HepG2 (cell line): Measurements from ENCODE around the gene PFDN2. TPM values are rescaled to one million over a fixed set of nuclear protein-coding genes. Genes with fewer than 3 reads are reported as not detected.

Experiments used
- ADNP ChIP-seq: sonication (generic); formaldehyde crosslinking; IDR thresholded peaks from 2 replicates; pipeline ENCODE4 v1.4.0; 2020; ENCODE audit warnings: missing genetic modification reagents
- BCL6 ChIP-seq: IDR thresholded peaks from 2 replicates; pipeline ENCODE4 v1.6.1; 2016; ENCODE audit warnings: missing genetic modification reagents, missing compliant biosample characterization
- GZF1 ChIP-seq: sonication (generic); formaldehyde crosslinking; IDR thresholded peaks from 2 replicates; pipeline ENCODE4 v1.5.1; 2020; ENCODE audit warnings: mild to moderate bottlenecking, missing genetic modification reagents
- HNF4G ChIP-seq, 2 experiments: sonication (generic) in 1 of 2; formaldehyde crosslinking in 1 of 2; IDR thresholded peaks; 2 replicates each; pipeline versions ENCODE4 v1.4.0 to v1.6.1; 2011 to 2020; ENCODE audit warnings: borderline replicate concordance in 2 of 2, low read depth in 2 of 2, mild to moderate bottlenecking in 2 of 2, low read length in 1 of 2, missing genetic modification reagents in 1 of 2, moderate library complexity in 1 of 2
- IKZF1 ChIP-seq: fragments of 450-650 bp; IDR thresholded peaks from 2 replicates; pipeline ENCODE4 v1.7.1; 2016
- KLF16 ChIP-seq, 2 experiments: sonication (generic) in 1 of 2; formaldehyde crosslinking in 1 of 2; IDR thresholded peaks; 2 replicates each; pipeline versions ENCODE4 v1.6.1 to v1.8.0; 2016 to 2023; ENCODE audit warnings: missing genetic modification reagents in 2 of 2, missing compliant biosample characterization in 1 of 2
- KMT2B ChIP-seq: IDR thresholded peaks from 2 replicates; pipeline ENCODE4 v1.6.1; 2016; ENCODE audit warnings: missing genetic modification reagents, missing compliant biosample characterization
- NFATC3 ChIP-seq: sonication (generic); formaldehyde crosslinking; IDR thresholded peaks from 2 replicates; pipeline ENCODE4 v1.5.1; 2020; ENCODE audit warnings: mild to moderate bottlenecking, missing genetic modification reagents
- NFKBIZ ChIP-seq: IDR thresholded peaks from 2 replicates; pipeline ENCODE4 v1.6.1; 2018; ENCODE audit warnings: missing genetic modification reagents, missing compliant biosample characterization
- NONO ChIP-seq, 2 experiments: fragments of 450-650 bp in 1 of 2; sonication (generic) in 1 of 2; formaldehyde crosslinking in 1 of 2; IDR thresholded peaks in 1 of 2; conservative IDR thresholded peaks in 1 of 2; 2 replicates each; pipeline versions ENCODE4 v1.6.1 to v1.8.0; 2017 to 2022; ENCODE audit warnings: mild to moderate bottlenecking in 1 of 2, missing genetic modification reagents in 1 of 2, moderate library complexity in 1 of 2
- PRPF4 ChIP-seq: fragments of 200-400 bp; formaldehyde crosslinking; IDR thresholded peaks from 2 replicates; pipeline ENCODE4 v1.6.1; 2016; ENCODE audit warnings: low read length, low read depth; ENCODE audit not compliant: poor library complexity, severe bottlenecking
- SKI ChIP-seq: fragments of 450-650 bp; IDR thresholded peaks from one replicate; pipeline ENCODE4 v1.6.1; 2018; ENCODE audit warnings: mild to moderate bottlenecking; ENCODE audit not compliant: partially characterized antibody
- XRCC5 ChIP-seq: fragments of 200-400 bp; formaldehyde crosslinking; optimal IDR thresholded peaks from 2 replicates; pipeline ENCODE3; 2017; ENCODE audit warnings: mild to moderate bottlenecking, low read length
- ZMYM3 ChIP-seq: sonication (generic); formaldehyde crosslinking; IDR thresholded peaks from 2 replicates; pipeline ENCODE4 v1.5.1; 2020; ENCODE audit warnings: mild to moderate bottlenecking, missing genetic modification reagents
- ZNF33B ChIP-seq: sonication (generic); formaldehyde crosslinking; IDR thresholded peaks from 2 replicates; pipeline ENCODE4 v1.5.1; 2020; ENCODE audit warnings: mild to moderate bottlenecking, missing genetic modification reagents
- ZNF34 ChIP-seq: sonication (generic); formaldehyde crosslinking; IDR thresholded peaks from 2 replicates; pipeline ENCODE4 v1.4.0; 2020; ENCODE audit warnings: mild to moderate bottlenecking, missing genetic modification reagents, borderline replicate concordance
- ZNF589 ChIP-seq: sonication (generic); formaldehyde crosslinking; conservative IDR thresholded peaks from 2 replicates; pipeline ENCODE4 v1.8.0; 2022; ENCODE audit warnings: mild to moderate bottlenecking, moderate library complexity, missing genetic modification reagents
- ZNF792 ChIP-seq: IDR thresholded peaks from 2 replicates; pipeline ENCODE4 v1.6.1; 2016
- ZNF839 ChIP-seq: sonication (generic); formaldehyde crosslinking; IDR thresholded peaks from 2 replicates; pipeline ENCODE4 v1.4.0; 2020; ENCODE audit warnings: missing genetic modification reagents, mild to moderate bottlenecking, borderline replicate concordance
- polyA plus RNA-seq, 8 experiments: library from polyadenylated mRNA; depleted of rRNA in 3 of 8; stranded (reverse) in 7 of 8; unstranded in 1 of 8; fragments of >200 nt; fragmentation: Illumina TruSeq in 4 of 8; extraction: Trizol in 4 of 8; gene quantifications; 2 replicates each; pipeline versions ENCODE4 v1.2.1 to v1.2.3, GENCODE V29; 2011 to 2016; ENCODE audit warnings: low read depth in 4 of 8, missing spikeins in 1 of 8, mixed read lengths in 1 of 8; ENCODE audit not compliant: insufficient read depth in 1 of 8
- total RNA-seq, 5 experiments: library from RNA; depleted of rRNA; stranded (reverse); fragments of >200 nt; fragmentation: Illumina TruSeq; extraction: Trizol; gene quantifications; 2 replicates each; pipeline ENCODE4 v1.2.3, GENCODE V29; 2016; ENCODE audit warnings: low read depth in 1 of 5
- TF ChIP-seq, protein P1 (sequence below): sonication (generic); formaldehyde crosslinking; IDR thresholded peaks from 2 replicates; pipeline ENCODE4 v1.4.0; 2020; ENCODE audit warnings: missing genetic modification reagents
- TF ChIP-seq, protein P2 (sequence below): sonication (generic); formaldehyde crosslinking; IDR thresholded peaks from 2 replicates; pipeline ENCODE4 v1.4.0; 2020; ENCODE audit warnings: mild to moderate bottlenecking, missing genetic modification reagents

Gene PFDN2
- total and polyA plus RNA-seq, 2 of the 13 experiments (the other 11 are each of a cell fraction or from before 2014, with no cell fraction given): 62.6 to 63.6 TPM

DNA sequence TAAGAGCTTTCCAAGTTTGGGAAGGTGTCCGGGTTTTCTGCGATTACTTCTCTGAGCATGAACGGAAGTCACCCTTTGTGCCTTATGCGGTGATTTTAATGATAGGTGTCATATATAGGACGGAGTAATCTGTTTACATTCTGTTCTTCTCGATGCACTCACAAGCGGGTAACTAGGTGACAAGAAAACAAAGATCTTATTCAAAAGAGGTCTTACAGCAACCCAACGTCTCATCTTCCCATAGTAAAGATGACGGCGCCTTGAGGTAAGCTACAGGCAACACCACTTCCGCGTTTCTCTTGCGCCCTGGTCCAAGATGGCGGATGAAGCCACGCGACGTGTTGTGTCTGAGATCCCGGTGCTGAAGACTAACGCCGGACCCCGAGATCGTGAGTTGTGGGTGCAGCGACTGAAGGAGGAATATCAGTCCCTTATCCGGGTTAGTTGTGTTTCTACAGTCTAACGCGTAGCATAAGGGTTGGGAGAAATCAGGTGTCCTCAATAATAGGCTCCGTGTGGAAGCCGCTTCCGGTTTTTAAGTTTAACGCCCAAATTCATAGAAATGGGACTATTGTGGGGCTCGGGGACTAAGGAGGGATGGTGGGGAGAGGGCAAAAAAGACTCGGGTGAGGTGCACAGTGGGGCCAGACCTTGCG lies 36.0 kb upstream of the PFDN2 start, which contains the start of gene UFC1 (continued):
- TF ChIP-seq, protein P1, sequence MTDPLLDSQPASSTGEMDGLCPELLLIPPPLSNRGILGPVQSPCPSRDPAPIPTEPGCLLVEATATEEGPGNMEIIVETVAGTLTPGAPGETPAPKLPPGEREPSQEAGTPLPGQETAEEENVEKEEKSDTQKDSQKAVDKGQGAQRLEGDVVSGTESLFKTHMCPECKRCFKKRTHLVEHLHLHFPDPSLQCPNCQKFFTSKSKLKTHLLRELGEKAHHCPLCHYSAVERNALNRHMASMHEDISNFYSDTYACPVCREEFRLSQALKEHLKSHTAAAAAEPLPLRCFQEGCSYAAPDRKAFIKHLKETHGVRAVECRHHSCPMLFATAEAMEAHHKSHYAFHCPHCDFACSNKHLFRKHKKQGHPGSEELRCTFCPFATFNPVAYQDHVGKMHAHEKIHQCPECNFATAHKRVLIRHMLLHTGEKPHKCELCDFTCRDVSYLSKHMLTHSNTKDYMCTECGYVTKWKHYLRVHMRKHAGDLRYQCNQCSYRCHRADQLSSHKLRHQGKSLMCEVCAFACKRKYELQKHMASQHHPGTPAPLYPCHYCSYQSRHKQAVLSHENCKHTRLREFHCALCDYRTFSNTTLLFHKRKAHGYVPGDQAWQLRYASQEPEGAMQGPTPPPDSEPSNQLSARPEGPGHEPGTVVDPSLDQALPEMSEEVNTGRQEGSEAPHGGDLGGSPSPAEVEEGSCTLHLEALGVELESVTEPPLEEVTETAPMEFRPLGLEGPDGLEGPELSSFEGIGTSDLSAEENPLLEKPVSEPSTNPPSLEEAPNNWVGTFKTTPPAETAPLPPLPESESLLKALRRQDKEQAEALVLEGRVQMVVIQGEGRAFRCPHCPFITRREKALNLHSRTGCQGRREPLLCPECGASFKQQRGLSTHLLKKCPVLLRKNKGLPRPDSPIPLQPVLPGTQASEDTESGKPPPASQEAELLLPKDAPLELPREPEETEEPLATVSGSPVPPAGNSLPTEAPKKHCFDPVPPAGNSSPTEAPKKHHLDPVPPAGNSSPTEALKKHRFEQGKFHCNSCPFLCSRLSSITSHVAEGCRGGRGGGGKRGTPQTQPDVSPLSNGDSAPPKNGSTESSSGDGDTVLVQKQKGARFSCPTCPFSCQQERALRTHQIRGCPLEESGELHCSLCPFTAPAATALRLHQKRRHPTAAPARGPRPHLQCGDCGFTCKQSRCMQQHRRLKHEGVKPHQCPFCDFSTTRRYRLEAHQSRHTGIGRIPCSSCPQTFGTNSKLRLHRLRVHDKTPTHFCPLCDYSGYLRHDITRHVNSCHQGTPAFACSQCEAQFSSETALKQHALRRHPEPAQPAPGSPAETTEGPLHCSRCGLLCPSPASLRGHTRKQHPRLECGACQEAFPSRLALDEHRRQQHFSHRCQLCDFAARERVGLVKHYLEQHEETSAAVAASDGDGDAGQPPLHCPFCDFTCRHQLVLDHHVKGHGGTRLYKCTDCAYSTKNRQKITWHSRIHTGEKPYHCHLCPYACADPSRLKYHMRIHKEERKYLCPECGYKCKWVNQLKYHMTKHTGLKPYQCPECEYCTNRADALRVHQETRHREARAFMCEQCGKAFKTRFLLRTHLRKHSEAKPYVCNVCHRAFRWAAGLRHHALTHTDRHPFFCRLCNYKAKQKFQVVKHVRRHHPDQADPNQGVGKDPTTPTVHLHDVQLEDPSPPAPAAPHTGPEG: peak; percentile 61; the same call in 1 of the 2 replicates
- TF ChIP-seq, protein P2, sequence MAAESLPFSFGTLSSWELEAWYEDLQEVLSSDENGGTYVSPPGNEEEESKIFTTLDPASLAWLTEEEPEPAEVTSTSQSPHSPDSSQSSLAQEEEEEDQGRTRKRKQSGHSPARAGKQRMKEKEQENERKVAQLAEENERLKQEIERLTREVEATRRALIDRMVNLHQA (CRISPR knock-in tag): no peak
- TF ChIP-seq IKZF1 (no peak), PRPF4 (no peak), BCL6 (CRISPR knock-in tag) (no peak; the same call in 1 of the 2 replicates), ADNP (CRISPR knock-in tag) (no peak), KLF16 (CRISPR knock-in tag; IDR thresholded peaks at IDR 0.05) (peak in 1 of 2 experiments; percentile 70; a peak in 1 of 4 replicates), ZNF33B (CRISPR knock-in tag) (no peak), XRCC5 (peak; percentile 76), KMT2B (CRISPR knock-in tag) (peak; percentile 88), NONO (IDR thresholded peaks at IDR 0.05) (no peak), NONO (CRISPR knock-in tag; conservative IDR thresholded peaks at IDR 0.05) (peak; percentile 75), ZMYM3 (CRISPR knock-in tag) (0 out of 2 replicates have a peak, but pooled peaks have one; percentile 7), ZNF589 (CRISPR knock-in tag) (0 out of 2 replicates have a peak, but pooled peaks have one; percentile 36), GZF1 (CRISPR knock-in tag) (0 out of 2 replicates have a peak, but pooled peaks have one; percentile 6), ZNF792 (CRISPR knock-in tag) (peak; percentile 48; the same call in 1 of the 2 replicates), ZNF839 (CRISPR knock-in tag) (0 out of 2 replicates have a peak, but pooled peaks have one; percentile 6), NFKBIZ (CRISPR knock-in tag) (peak; percentile 40; the same call in 1 of the 2 replicates), HNF4G (IDR thresholded peaks at IDR 0.05; ENCODE audit: borderline replicate concordance, low read depth, low read length) (0 out of 2 replicates have a peak, but pooled peaks have one; percentile 0), HNF4G (CRISPR knock-in tag; IDR thresholded peaks at IDR 0.05; ENCODE audit: borderline replicate concordance, low read depth) (0 out of 2 replicates have a peak, but pooled peaks have one; percentile 31), ZNF34 (CRISPR knock-in tag) (no peak; the same call in 1 of the 2 replicates), SKI (no peak), NFATC3 (CRISPR knock-in tag) (no peak)
